Measurements from ENCODE around the gene SEMA5A. TPM values are rescaled to one million over a fixed set of nuclear protein-coding genes. Genes with fewer than 3 reads are reported as not detected.

SEMA5A gene
- total and polyA plus RNA-seq, 2 of the 8 experiments (the other 6 are each of a cell fraction or from before 2014, with no cell fraction given) = 5.3 to 8.9 TPM

GRCh38 chr5:9139344-9139743 lies 406.5 kb downstream of the SEMA5A start:
- Histone ChIP-seq H2BK120ac (replicated peaks; ENCODE audit: low read depth, low read length) (no peak overlapping the region), H2BK20ac (ENCODE audit: low read length) (no peak overlapping the region), H2AFZ (ENCODE audit: low read length) (no peak overlapping the region), H3K9ac (replicated peaks in 1 of 4; ENCODE audit: extremely low read depth in 1 of 4, low read depth in 3 of 4, low read length in 3 of 4) (no peak overlapping the region), H3K18ac (ENCODE audit: extremely low read depth, low read length) (no peak overlapping the region), H3K9me3 (ENCODE audit: insufficient read depth in 2 of 2, low read depth in 1 of 2, low read length in 1 of 2) (no peaks in the 10 kb centered on the region; a peak in 1 of 4 replicates), H3K27me3 (replicated peaks in 1 of 4; ENCODE audit: control insufficient read depth in 3 of 4, extremely low read depth in 1 of 4, insufficient read depth in 3 of 4, low read length in 3 of 4) (no peaks in the 10 kb centered on the region), H4K91ac (replicated peaks; ENCODE audit: insufficient read length, low read length) (no peak overlapping the region), H3K23ac (ENCODE audit: insufficient read length) (no peak overlapping the region), H3K36me3 (ENCODE audit: control insufficient read depth in 2 of 4, insufficient read depth in 4 of 4, low read length in 3 of 4) (no peaks in the 10 kb centered on the region), H3K79me2 (ENCODE audit: control insufficient read depth in 1 of 2, insufficient read depth in 2 of 2, low read length in 2 of 2) (no peaks in the 10 kb centered on the region), H2BK5ac (ENCODE audit: low read depth, low read length) (no peak overlapping the region), H3K79me1 (ENCODE audit: low read depth, low read length) (no peaks in the 10 kb centered on the region), H3K4me3 (ENCODE audit: extremely low read depth in 1 of 4, insufficient read depth in 2 of 4, low read depth in 3 of 4, low read length in 4 of 4) (no peak overlapping the region), H2BK12ac (ENCODE audit: low read depth, low read length) (no peak overlapping the region), H3K14ac (ENCODE audit: insufficient read length) (no peak overlapping the region), H4K5ac (ENCODE audit: insufficient read length, low read depth, low read length) (no peak overlapping the region), H3K4me2 (ENCODE audit: insufficient read depth in 1 of 2, low read depth in 2 of 2, low read length in 2 of 2) (no peak overlapping the region), H3K4me1 (replicated peaks in 1 of 4; ENCODE audit: control insufficient read depth in 3 of 4, insufficient read depth in 4 of 4, low read length in 3 of 4) (no peaks in the 10 kb centered on the region), H3K23me2 (ENCODE audit: low read depth, low read length) (no peaks in the 10 kb centered on the region), H3K4ac (replicated peaks; ENCODE audit: insufficient read length, low read depth, low read length) (no peak overlapping the region), H3K56ac (replicated peaks; ENCODE audit: insufficient read length, low read depth, low read length) (no peak overlapping the region), H4K8ac (ENCODE audit: extremely low read depth, insufficient read depth, low read length) (no peak overlapping the region), H3K27ac (ENCODE audit: low read depth, low read length) (no peak overlapping the region), H2BK15ac (ENCODE audit: low read length) (no peak overlapping the region), H2AK5ac (ENCODE audit: low read depth, low read length) (no peak overlapping the region), H4K20me1 (replicated peaks in 1 of 2; ENCODE audit: control insufficient read depth in 1 of 2, insufficient read depth in 2 of 2, low read length in 2 of 2) (no peaks in the 10 kb centered on the region)
- ChIA-PET POLR2A (ENCODE audit: partially characterized antibody) (no interaction called here), CTCF (ENCODE audit: partially characterized antibody) (no interaction called here)
- FAIRE-seq (no peak), DNase-seq (ENCODE audit: low read depth in 1 of 2, low spot score in 2 of 2) (no peak)
- no peak for TF ChIP-seq CHD7 (IDR thresholded peaks at IDR 0.05; ENCODE audit: insufficient replicate concordance, low read length)

Measured in H1 (cell line).